Colonic mucosa (tissue), 4 donors: ENCODE data around the gene SHISA2. TPM values are rescaled to one million over a fixed set of nuclear protein-coding genes. Genes with fewer than 3 reads are reported as not detected.
"Not testable (repeated sequence)": the region's sequence is repeated elsewhere in the genome, so short reads cannot be mapped to it uniquely, and the experiment has no call there.

Experiments used
- DNase-seq: peaks from one replicate; pipeline ENCODE4 v3.0.0-alpha.2; 2020
- H3K27ac ChIP-seq: fragments of 200-600 bp; one replicate; pipeline ENCODE4 v1.8.0; 2021
- H3K27me3 ChIP-seq: fragments of 200-600 bp; one replicate; pipeline ENCODE4 v1.8.0; 2021
- H3K36me3 ChIP-seq: fragments of 200-600 bp; one replicate; pipeline ENCODE4 v1.8.0; 2021
- H3K4me1 ChIP-seq: fragments of 200-600 bp; one replicate; pipeline ENCODE4 v1.8.0; 2021; ENCODE audit warnings: mild to moderate bottlenecking
- H3K4me3 ChIP-seq: fragments of 200-600 bp; one replicate; pipeline ENCODE4 v1.8.0; 2021
- H3K9ac ChIP-seq, 2 donors: one replicate each; pipeline ENCODE4 v1.7.0; 2013; ENCODE audit warnings: control low read depth in 2 of 2, low read depth in 2 of 2, low read length in 2 of 2
- H3K9me3 ChIP-seq: fragments of 200-600 bp; one replicate; pipeline ENCODE4 v1.8.0; 2021
- CTCF ChIP-seq: fragments of 200-600 bp; IDR thresholded peaks from one replicate; pipeline ENCODE4 v1.8.0; 2022; ENCODE audit warnings: antibody characterized with exemption, mild to moderate bottlenecking
- intact Hi-C: fragments of 100-400 bp; cut with DNase I; formaldehyde crosslinking; loops from one replicate; pipeline ENCODE4 v1.14.1; 2022
- total RNA-seq, 2 donors: library from RNA; stranded (reverse); fragmentation: NEBNext Ultra II Directional in 1 of 2; extraction: Animal tissue kit (Norgen Biotek cat#: 25700) in 1 of 2; gene quantifications; one replicate each; pipeline ENCODE4 v1.2.1, GENCODE V29; 2021
- donor health status: healthy.
- donor health status: DM: no; HTN: no; CAD: no.
- donor health status: DM: no; HTN: no; CAD: no.

SHISA2 gene
- total RNA-seq, 2 donors from 2014 or later: 0.20 to 0.24 TPM

- no peaks in the 10 kb centered on the region for H3K4me1 ChIP-seq
- intact Hi-C loops: loop anchor here (2.0 kb wide), 1 partner anchor 497 kb away; no protein-coding TSS in a partner anchor
- no peak for TF ChIP-seq CTCF
Observed at GRCh38 chr13:26071691-26072090, 19.9 kb upstream of the SHISA2 start.

GRCh38 chr13:26069642-26070041, 17.8 kb upstream of the SHISA2 start:
- not testable (repeated sequence) for H3K4me1 ChIP-seq, H3K9ac ChIP-seq, DNase-seq, H3K36me3 ChIP-seq, H3K4me3 ChIP-seq, H3K27ac ChIP-seq, H3K27me3 ChIP-seq, H3K9me3 ChIP-seq
- intact Hi-C loops: loop anchor here (2.0 kb wide), 1 partner anchor 495 kb away; no protein-coding TSS in a partner anchor

More at GRCh38 chr13:26071691-26072090, 19.9 kb upstream of the SHISA2 start:
- Histone ChIP-seq H3K36me3 (no peaks in the 10 kb centered on the region), H3K4me3 (no peak overlapping the region), H3K27ac (no peak overlapping the region), H3K9me3 (no peaks in the 10 kb centered on the region), H3K9ac (no peak overlapping the region), H3K27me3 (no peaks in the 10 kb centered on the region)
- no peak for DNase-seq

- H3K36me3 ChIP-seq, H3K4me1 ChIP-seq, intact Hi-C loops, H3K9ac ChIP-seq, H3K27me3 ChIP-seq, DNase-seq, H3K27ac ChIP-seq, H3K4me3 ChIP-seq, H3K9me3 ChIP-seq: not testable (repeated sequence)
Observed at GRCh38 chr13:26068372-26068771, 16.6 kb upstream of the SHISA2 start.

GRCh38 chr13:26067601-26068000, 15.8 kb upstream of the SHISA2 start:
- Histone ChIP-seq H3K9ac (no peak overlapping the region), H3K4me3 (no peak overlapping the region), H3K36me3 (no peaks in the 10 kb centered on the region), H3K27ac (no peak overlapping the region), H3K27me3 (no peaks in the 10 kb centered on the region), H3K9me3 (no peaks in the 10 kb centered on the region), H3K4me1 (no peaks in the 10 kb centered on the region)
- DNase-seq: no peak
- no peak for TF ChIP-seq CTCF
- intact Hi-C loops: no loop called here

GRCh38 chr13:26066492-26066891, 14.7 kb upstream of the SHISA2 start:
- H3K27me3 ChIP-seq, H3K9ac ChIP-seq, H3K4me3 ChIP-seq, H3K36me3 ChIP-seq, intact Hi-C loops, H3K4me1 ChIP-seq, DNase-seq, H3K9me3 ChIP-seq, H3K27ac ChIP-seq: not testable (repeated sequence)

- intact Hi-C loops: loop anchor here (2.0 kb wide), 1 partner anchor 488 kb away; no protein-coding TSS in a partner anchor
- DNase-seq: peak; percentile 26
- TF ChIP-seq CTCF: peak; percentile 57
Observed at GRCh38 chr13:26062853-26063444, 11.1 kb upstream of the SHISA2 start.

GRCh38 chr13:26061947-26062346, 10.1 kb upstream of the SHISA2 start:
- no peak for DNase-seq
- H3K27me3 ChIP-seq: no peaks in the 10 kb centered on the region
- H3K9me3 ChIP-seq: no peaks in the 10 kb centered on the region
- no peaks in the 10 kb centered on the region for H3K36me3 ChIP-seq
- H3K9ac ChIP-seq: no peak overlapping the region
- H3K27ac ChIP-seq: no peak overlapping the region
- intact Hi-C loops: loop anchor here (2.0 kb wide), 1 partner anchor 487 kb away; no protein-coding TSS in a partner anchor
- no peak overlapping the region for H3K4me3 ChIP-seq
- no peaks in the 10 kb centered on the region for H3K4me1 ChIP-seq
- no peak for TF ChIP-seq CTCF

More at GRCh38 chr13:26062853-26063444, 11.1 kb upstream of the SHISA2 start:
- Histone ChIP-seq H3K4me1 (no peaks in the 10 kb centered on the region), H3K36me3 (no peaks in the 10 kb centered on the region), H3K9ac (no peak overlapping the region), H3K27ac (no peak overlapping the region), H3K4me3 (no peak overlapping the region), H3K9me3 (no peaks in the 10 kb centered on the region), H3K27me3 (no peaks in the 10 kb centered on the region)
